GM12874 (cell line): ENCODE results near the gene EPN2.

Experiments
- TF ChIP-seq, protein P1 (sequence below): IDR thresholded peaks from 2 replicates; pipeline ENCODE4 v1.5.1; 2011; ENCODE audit warnings: low read depth, mild to moderate bottlenecking, control low read depth, low read length, moderate library complexity; ENCODE audit not compliant: insufficient read depth

Gene EPN2

DNA sequence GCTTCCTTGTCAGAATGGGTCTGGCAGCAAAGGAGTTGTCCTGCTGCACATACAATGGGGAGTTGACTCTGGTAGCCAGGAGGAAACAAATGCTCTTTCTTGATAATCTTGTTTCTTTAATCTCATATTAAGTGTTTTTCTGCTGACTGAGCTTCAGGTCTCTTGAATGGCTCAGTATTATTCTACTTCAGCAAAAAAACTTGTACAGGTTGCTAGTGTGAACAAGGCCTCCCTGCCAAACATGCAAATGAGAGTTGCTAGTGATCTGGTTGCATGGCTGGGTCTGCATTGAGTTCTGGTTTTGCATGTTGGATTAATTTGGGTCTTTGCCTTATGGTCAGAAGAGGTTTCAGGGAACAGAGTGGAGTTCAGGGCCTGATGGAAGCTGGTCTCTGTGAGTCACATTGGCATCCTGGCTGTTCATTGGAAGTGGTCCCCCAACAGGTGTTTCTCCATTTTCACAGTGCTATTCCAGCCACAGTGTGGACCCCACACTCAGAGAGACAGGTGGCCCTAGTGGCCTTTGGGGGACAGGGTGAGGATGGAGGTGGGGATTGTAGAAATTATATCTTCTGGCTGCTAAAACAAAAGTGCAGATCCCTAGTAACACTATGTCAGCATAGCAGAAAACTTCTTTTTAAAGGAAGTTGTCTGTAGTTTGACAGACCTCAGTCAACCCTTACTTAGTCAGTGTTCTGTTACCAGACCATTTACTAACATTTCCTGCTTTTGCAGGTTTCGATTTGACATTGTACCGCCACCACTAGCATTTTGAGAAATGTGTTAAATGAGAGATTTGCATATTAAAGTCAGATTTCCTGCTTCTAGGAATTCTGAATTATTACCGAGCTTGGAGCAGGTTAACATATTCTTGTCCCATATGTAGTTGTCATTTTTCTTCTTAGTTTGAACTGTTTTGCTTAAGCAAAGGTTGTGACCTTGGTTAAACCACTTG lies 47.1 kb downstream of the EPN2 start:
- TF ChIP-seq, protein P1, sequence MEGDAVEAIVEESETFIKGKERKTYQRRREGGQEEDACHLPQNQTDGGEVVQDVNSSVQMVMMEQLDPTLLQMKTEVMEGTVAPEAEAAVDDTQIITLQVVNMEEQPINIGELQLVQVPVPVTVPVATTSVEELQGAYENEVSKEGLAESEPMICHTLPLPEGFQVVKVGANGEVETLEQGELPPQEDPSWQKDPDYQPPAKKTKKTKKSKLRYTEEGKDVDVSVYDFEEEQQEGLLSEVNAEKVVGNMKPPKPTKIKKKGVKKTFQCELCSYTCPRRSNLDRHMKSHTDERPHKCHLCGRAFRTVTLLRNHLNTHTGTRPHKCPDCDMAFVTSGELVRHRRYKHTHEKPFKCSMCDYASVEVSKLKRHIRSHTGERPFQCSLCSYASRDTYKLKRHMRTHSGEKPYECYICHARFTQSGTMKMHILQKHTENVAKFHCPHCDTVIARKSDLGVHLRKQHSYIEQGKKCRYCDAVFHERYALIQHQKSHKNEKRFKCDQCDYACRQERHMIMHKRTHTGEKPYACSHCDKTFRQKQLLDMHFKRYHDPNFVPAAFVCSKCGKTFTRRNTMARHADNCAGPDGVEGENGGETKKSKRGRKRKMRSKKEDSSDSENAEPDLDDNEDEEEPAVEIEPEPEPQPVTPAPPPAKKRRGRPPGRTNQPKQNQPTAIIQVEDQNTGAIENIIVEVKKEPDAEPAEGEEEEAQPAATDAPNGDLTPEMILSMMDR: no peak

DNA sequence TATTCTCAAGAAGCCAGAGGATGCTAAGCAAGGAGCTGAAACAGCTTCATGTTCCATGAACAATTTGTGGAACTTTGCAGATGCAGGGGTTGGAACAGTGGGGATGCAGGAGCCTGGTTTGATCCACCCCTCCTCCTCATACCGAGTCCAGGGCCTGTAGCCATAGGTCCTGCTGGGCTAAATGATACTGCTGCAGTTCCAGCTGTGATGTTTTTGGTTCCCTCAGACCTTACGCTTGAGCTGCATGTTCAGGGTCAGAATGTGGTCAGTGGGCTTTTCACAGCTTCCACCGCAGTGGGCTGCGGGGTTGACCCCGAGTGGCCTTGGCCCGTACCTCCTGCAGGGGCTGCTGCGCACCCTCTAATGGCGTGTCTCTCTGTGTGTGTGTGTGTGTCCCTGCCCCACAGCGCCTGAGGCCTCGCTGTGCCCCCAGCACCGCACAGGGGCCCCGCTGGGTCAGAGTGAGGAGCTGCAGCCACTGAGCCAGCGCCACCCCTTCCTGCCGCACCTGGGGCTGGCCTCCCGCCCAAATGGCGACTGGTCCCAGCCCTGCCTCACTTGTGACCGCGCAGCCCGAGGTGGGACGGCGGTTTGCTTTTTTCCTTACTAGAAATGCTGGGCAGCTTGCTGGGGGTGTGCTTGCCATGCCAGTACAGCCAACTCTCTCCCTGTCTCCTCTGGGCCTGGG lies 48.2 kb downstream of the EPN2 start:
- TF ChIP-seq, protein P1: no peak

DNA sequence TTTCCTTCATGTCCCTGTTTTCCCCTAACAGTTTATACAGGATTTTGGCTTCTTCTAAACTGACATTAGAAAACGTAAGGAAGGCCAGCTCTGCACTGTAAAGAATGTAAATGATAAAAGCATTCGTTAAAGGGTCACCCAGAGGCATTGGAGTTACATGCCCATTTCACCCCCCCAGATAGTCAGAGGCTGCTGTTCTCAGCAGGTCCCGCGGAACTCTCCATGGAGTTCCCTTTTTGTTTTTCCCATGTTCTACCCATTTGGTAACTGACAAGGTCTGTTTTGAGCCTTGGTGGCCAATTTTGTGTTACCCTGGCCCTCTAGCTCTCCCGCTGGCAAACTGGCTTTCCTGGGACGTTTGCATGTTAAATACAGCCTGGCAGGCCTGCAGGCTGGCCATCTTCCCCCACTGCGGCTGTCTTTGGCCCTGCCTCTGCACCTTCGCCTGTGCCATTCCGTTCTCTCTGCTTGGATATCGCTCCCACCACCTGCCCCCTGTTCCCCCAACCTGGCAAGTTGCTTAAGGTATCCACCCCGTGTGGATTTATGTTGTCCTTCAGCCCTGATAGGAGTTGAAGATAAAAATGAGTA lies 49.7 kb downstream of the EPN2 start:
- TF ChIP-seq, protein P1: no peak

DNA sequence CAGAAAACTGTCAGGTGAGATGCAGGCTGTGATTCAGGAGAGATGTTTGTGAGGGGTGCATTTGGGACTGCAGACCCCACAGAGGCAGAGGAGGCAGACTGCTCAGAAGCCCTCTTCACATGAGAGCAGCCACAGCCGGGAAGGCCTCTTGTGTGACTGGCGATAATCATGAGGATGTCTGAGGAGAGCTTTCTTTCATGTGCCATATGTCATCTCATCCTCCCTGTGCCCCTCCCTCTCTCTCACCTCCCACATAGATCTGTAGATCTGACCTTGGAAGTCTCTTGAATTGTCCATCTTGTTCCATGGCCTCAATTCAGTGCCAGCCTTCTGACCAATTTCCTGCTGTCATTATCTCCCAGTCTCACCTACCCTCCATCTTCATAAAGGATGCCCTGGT lies 50.5 kb downstream of the EPN2 start:
- TF ChIP-seq, protein P1: no peak

DNA sequence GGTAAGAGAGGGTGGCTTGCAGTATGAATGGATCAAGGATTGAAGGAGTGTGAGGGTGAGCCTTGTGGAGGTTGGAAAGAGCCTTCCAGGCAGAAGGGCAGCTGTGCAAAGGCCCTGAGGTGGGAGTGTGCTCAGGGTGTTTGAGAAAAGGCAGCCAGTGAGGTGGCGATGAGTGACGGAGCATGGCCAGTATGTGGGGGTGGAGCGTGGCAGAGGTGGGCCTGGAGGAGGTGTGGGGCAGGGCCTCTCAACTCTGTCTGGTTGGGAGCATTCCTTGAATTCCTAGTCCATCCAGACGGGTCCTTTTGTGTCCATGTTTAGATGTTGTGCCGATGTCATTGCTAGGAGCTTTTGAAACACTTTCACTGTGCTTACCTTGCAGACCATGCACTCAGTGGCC lies 51.3 kb downstream of the EPN2 start:
- TF ChIP-seq, protein P1: no peak

DNA sequence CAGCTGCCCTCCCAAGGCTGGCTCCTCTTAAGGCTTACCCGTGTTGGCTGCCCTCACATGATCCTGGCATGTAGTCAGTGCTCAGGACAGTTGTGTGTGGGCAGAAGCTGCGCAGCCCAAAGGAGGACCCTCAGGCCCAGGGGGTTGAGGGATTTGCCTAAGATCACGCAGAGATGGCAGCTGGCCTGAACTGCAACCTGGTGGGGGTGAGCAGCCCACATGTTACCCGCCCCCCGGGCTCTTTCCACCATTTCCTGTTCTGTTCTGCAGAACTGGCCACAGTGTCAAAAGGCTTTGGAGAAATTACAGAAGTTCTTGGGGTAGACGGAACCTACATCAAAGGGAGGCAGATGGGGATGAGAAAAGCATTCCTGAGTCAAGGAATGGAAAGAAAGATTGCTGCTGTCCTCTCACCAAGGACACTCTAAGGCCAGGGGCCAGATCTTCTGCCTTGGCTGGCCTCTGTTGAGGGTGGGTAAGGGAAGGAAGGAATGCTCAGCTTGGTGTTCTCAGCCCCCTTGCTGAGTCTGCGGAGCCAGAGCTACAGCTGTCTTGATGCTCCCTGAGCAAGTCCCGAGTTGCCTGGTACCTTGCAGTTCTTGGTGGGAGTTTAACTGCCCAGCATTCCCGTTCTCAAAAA lies 53.0 kb downstream of the EPN2 start:
- TF ChIP-seq, protein P1: no peak

DNA sequence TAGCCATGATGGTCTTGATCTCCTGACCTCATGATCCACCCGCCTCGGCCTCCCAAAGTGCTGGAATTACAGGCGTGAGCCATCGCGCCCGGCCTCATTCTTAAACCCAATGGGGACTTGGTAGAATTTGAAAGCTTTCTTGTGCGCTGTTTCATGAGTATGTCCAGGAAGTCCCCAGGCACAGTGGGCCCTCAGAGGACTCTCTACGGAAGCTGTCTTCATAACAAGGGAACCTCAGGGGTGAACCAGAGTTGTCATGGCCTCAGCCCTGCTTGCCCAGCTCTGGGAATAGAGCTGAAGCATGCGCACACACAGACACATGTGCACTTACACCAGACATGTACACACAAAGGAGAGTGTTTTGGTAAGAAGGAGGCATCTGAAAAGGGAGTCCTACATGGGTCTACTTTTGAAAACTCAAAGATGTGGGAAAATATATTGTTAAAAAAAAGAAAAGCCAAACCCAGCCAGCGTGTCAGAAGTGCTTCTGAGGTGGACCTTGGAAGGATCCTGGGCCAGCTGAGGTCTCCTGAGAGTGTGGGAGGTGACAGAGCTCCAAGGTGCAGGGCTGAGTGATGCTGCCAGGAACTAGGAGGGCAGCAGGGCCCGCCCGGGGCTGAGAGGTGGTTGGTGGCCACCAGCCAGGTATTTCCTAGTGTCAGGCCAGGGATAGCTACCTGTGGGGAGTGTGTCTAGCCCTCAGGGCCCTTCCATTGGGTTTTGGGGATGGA lies 54.6 kb downstream of the EPN2 start:
- TF ChIP-seq, protein P1: no peak
